Spinal cord (tissue), 10 donors: Measurements from ENCODE around the gene FOXO6. TPM values are rescaled to one million over a fixed set of nuclear protein-coding genes. Genes with fewer than 3 reads are reported as not detected.
"Not testable (repeated sequence)": the region's sequence is repeated elsewhere in the genome, so short reads cannot be mapped to it uniquely, and the experiment has no call there.

Experiments used
- DNase-seq, 6 donors: peaks; one replicate each; pipeline versions ENCODE4 v3.0.0 to v3.0.0-alpha.2; 2013 to 2015; ENCODE audit warnings: low spot score in 6 of 6, low read depth in 4 of 6
- H3K27ac ChIP-seq: one replicate; pipeline ENCODE4 v1.5.1; 2013; ENCODE audit warnings: low read depth, low read length, control low read depth
- H3K27me3 ChIP-seq: one replicate; pipeline ENCODE4 v1.6.1; 2013; ENCODE audit warnings: low read length; ENCODE audit not compliant: control insufficient read depth, insufficient read depth
- H3K36me3 ChIP-seq: one replicate; pipeline ENCODE4 v1.6.1; 2013; ENCODE audit warnings: low read length; ENCODE audit not compliant: control insufficient read depth, insufficient read depth
- H3K4me1 ChIP-seq: one replicate; pipeline ENCODE4 v1.6.1; 2013; ENCODE audit warnings: low read length; ENCODE audit not compliant: control insufficient read depth, insufficient read depth
- H3K4me3 ChIP-seq: one replicate; pipeline ENCODE4 v1.5.1; 2013; ENCODE audit warnings: low read depth, low read length, control low read depth
- H3K9me3 ChIP-seq: one replicate; pipeline ENCODE4 v1.6.1; 2013; ENCODE audit warnings: low read length; ENCODE audit not compliant: control insufficient read depth, insufficient read depth
- whole genome bisulfite sequencing: methylation state at CpG from one replicate; pipeline ENCODE4 v1.1.5; 2013; ENCODE audit warnings: missing lambda C conversion rate; ENCODE audit not compliant: insufficient coverage; 5-methylcytosine and 5-hydroxymethylcytosine counted together
- polyA plus RNA-seq, 2 donors: library from polyadenylated mRNA; unstranded; fragments of 120-200 nt; gene quantifications; one replicate each; pipeline ENCODE4 v1.2.1, GENCODE V29; 2013; ENCODE audit not compliant: insufficient read length in 2 of 2
- total RNA-seq, 2 donors: library from RNA; depleted of rRNA in 1 of 2; stranded (reverse); fragments of 120-200 nt in 1 of 2; fragments of >200 nt in 1 of 2; gene quantifications; one replicate each; pipeline versions ENCODE4 v1.2.3 to v1.2.4, GENCODE V29; 2013 to 2014
- donor health status: healthy.

The FOXO6 gene
- total and polyA plus RNA-seq, 4 donors: 1.9 to 11.0 (median 5.9) TPM

DNA sequence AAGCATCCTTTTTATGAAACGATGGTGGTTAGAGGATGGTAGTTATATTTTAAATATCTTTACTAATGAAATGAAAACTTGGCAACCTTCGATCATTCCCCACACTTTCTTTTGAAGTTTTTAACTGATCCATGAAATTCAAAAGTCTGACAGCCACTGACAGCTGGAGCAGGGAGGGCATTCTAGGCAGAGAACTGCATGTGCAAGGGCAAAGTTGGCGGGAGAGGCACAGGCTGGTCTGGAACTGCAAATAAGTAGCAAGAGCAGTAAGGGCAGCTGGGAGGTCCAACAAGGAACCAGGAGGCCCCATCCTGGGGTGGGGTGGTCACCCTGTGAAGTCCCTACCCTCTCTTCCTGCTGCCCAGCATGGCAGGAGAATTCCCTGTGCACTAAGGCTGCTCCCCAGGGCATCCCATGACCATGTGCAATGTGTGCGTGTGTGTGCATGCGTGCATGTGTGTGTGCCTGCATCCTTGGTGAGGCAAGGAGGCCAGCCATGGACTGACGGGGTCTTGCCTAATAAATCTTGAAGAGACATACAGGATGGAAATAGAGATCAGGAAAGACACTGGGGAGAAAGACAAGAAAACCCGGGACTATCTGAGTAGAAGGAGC is 33.1 kb upstream of the FOXO6 start:
- H3K36me3 ChIP-seq: no peaks in the 10 kb centered on the region
- no peak overlapping the region for H3K4me3 ChIP-seq
- no peak for DNase-seq
- no peak overlapping the region for H3K27ac ChIP-seq
- H3K27me3 ChIP-seq: peaks cover 2% of the 10 kb centered on the region
- WGBS: 79% methylated on average over 5 of the region's 7 CpGs
- H3K9me3 ChIP-seq: no peaks in the 10 kb centered on the region
- peaks cover 6% of the 10 kb centered on the region for H3K4me1 ChIP-seq

DNA sequence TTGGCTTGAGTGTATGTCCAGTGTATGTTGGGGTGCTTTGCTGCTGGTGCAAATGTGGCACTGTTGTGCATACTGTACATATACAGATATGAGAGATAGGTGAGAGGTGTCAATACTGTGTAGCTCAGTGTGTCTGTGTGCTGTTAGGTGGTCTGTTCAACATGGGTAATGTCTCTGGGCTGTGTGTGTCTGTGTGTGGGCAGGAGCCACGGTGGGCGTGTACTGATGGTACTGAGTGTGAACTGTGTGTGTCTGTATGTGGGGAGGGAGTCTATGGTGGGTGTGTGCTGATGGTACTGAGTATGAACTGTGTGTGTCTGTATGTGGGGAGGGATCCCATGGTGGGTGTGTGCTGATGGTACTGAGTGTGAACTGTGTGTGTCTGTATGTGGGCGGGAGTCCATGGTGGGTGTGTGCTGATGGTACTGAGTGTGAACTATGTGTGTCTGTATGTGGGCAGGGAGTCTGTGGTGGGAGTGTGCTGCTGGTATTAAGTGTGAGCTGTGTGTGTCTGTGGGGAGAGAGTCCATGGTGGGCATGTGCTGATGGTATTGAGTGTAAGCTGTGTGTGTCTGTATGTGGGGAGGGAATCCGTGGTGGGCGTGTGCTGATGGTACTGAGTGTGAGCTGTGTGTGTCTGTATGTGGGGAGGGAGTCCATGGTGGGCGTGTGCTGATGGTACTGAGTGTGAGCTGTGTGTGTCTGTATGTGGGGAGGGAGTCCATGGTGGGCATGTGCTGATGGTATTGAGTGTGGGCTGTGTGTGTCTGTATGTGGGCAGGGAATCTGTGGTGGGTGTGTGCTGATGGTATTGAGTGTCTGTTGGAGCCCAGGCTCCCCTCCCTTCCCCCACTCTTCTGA is 32.2 kb upstream of the FOXO6 start:
- no peaks in the 10 kb centered on the region for H3K36me3 ChIP-seq
- H3K27me3 ChIP-seq: peaks cover 2% of the 10 kb centered on the region
- no peak overlapping the region for H3K4me3 ChIP-seq
- peaks cover 6% of the 10 kb centered on the region for H3K4me1 ChIP-seq
- H3K27ac ChIP-seq: no peak overlapping the region
- 92% methylated on average over 6 of the region's 6 CpGs for WGBS
- H3K9me3 ChIP-seq: no peaks in the 10 kb centered on the region
- DNase-seq: no peak

DNA sequence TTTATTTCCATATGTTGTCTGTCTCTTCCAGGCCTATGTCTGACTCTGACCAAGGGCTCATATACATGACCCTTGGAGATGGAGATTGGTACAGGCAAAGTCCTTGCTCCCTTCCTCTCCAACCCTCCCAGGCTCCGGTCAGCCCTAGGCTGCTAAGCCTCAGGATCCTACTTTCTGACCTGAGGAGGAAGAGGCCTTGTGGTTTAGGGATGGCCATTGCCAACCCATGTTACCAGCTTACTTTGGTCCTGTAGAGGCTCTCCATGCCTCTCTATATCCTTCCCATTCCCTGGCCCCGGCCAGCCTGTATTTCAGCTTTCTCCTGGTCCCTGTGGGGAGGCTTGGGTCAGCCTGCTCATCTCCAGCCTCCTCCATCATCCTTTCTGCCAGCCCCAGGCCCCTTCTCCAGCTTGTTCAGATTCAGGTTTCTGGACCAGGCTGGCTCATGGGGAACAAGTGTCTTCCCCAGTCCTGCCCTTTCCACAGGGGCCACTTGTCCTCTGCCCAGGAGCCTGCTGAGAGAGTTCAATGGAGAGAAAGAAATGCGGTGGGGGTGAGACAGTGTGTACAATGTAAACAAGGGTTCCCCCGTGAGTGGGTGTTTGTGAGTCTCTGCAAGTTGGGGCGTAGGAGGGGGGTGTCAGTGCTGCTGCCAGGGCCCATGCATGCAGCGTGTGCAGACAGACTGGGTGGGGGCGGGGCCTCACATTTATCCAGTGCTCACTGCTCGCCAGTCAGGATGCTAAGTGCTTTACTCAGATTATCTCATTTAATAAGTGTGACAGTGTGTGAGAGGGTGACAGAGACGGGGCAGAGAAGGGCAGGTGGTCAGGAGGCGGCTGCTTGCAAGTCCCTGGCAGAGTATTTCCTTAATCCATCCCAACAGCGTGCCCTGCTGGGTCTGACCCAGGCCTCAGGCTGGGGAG is 31.3 kb upstream of the FOXO6 start:
- Histone ChIP-seq H3K27ac (no peak overlapping the region), H3K9me3 (no peaks in the 10 kb centered on the region), H3K36me3 (no peaks in the 10 kb centered on the region), H3K4me1 (peaks cover 6% of the 10 kb centered on the region), H3K4me3 (no peak overlapping the region), H3K27me3 (peaks cover 2% of the 10 kb centered on the region)
- 55% methylated on average over 6 of the region's 11 CpGs for WGBS
- DNase-seq: no peak

DNA sequence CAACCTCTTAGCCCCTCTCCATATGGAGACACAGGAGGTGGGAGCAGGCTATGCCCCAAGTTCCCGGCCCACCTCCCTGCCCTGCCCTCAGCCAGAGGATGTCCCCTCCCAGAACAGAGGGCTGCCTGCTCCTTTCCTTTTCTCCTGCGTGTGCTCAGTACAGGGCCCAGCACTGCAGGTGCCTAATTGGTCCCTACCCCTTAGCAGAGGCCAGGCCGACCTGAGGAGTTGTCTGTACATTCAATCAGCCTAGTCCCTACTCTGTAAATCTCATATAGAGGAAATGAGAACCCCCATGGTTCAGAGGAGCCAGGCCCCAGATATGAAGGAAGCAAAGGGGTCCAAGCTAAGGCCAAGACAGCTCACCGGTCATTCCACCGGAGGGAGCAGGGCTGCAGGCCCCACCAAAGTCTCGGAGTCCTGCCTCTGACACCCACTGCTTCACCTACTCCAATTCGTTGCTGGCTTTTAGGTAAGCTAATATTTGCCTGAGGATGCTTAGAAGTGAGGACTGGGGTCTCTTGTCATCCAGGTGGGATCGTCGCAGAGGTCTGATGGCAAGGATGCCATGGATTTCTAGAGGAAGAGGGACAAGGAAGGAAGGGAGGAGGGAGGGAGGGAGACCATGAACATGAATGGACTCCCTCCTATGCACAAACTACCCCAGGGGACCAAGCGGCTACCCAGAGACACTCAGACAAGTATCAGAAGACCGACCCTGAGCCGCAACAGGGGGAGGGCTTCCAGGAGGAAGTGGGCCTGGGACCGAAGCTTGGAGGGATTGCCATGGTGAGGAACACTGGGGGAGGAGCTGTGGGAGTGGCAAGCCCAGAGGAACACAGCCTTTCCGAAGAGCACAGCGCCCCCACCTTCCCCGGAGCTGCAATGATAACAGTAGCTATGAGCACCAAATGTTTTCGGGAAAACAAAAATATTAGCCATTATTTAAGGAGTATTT is 30.4 kb upstream of the FOXO6 start:
- no peak overlapping the region for H3K4me3 ChIP-seq
- H3K9me3 ChIP-seq: no peaks in the 10 kb centered on the region
- peaks cover 6% of the 10 kb centered on the region for H3K4me1 ChIP-seq
- DNase-seq: no peak
- H3K27ac ChIP-seq: no peak overlapping the region
- no peaks in the 10 kb centered on the region for H3K36me3 ChIP-seq
- 54% methylated on average over 11 of the region's 17 CpGs for WGBS
- peaks cover 2% of the 10 kb centered on the region for H3K27me3 ChIP-seq

DNA sequence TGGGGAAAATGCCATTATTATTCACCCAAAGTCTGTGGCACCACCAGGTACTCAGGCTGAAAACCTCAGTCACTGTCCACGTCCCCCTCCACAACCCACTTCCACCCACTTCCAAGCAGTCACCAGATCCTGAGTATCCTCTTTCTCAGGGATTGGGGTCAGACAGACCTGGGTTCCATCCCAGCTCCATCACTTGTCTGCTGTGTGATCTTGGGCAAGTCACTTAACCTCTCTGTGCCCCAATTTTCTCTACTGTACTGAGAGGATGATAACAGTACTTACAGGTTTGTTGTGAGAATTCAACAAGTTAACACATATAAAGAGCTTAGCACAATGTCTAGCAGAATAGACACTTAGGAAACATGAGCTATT is 29.7 kb upstream of the FOXO6 start:
- H3K4me1 ChIP-seq: peaks cover 6% of the 10 kb centered on the region
- H3K9me3 ChIP-seq: no peaks in the 10 kb centered on the region
- DNase-seq: no peak
- WGBS: 50% methylated on average over 1 of the region's 1 CpG
- H3K27me3 ChIP-seq: peaks cover 2% of the 10 kb centered on the region
- no peak overlapping the region for H3K27ac ChIP-seq
- no peak overlapping the region for H3K4me3 ChIP-seq
- no peaks in the 10 kb centered on the region for H3K36me3 ChIP-seq

DNA sequence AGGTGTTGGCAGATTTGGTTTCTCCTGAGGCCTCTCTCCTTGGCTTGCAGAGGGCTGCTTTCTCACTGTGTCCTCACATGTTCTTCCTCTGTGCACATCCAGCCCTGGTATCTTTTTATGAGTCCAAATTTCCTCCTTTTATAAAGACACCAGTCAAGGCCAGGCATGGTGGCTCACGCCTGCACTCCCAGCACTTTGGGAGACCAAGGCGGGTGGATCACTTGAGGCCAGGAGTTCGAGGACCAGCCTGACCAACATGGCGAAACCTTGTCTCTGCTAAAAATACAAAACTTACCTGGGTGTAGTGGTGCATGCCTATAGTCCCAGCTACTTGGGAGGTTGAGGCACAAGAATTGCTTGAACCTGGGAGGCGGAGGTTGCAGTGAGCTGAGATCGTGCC is 29.1 kb upstream of the FOXO6 start:
- not testable (repeated sequence) for DNase-seq, H3K4me1 ChIP-seq, H3K4me3 ChIP-seq, H3K27ac ChIP-seq, H3K9me3 ChIP-seq, H3K27me3 ChIP-seq, H3K36me3 ChIP-seq
- no CpG with 5 or more reads among the region's 6 CpGs for whole genome bisulfite sequencing

DNA sequence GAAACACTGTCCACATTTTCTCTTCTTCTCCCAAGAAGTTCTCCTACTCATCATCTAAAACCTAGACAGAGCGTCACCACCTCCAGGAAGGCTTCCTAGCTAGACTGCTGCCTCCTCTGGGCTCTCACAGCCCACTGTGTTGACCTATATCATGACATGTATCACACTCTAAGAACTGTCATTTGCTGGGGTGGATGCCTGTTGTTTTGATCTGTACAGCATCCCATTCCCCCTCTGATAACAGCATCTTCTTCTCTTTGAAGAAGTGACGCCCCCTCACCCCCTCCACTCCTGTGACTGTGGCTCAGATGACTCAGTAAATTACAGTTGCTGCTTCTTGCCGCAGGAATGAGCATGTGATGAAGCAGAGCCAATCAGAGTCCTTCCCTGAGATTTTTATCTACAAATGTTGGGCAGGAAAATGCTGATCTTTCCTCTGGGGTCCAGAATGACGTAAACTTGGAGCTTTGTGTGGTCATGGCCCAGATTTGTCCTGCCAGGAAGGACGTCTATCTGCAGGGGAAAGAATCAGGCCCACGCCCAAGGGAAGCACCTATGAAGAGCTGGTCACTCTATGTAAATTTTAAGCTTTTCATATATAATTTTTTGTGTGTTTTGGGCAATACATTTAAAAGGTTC is 28.0 kb upstream of the FOXO6 start:
- DNase-seq: no peak
- H3K9me3 ChIP-seq: no peaks in the 10 kb centered on the region
- H3K4me1 ChIP-seq: peaks cover 6% of the 10 kb centered on the region
- H3K27me3 ChIP-seq: no peaks in the 10 kb centered on the region
- no peaks in the 10 kb centered on the region for H3K36me3 ChIP-seq
- 72% methylated on average over 5 of the region's 6 CpGs for WGBS
- no peak overlapping the region for H3K4me3 ChIP-seq
- no peak overlapping the region for H3K27ac ChIP-seq

DNA sequence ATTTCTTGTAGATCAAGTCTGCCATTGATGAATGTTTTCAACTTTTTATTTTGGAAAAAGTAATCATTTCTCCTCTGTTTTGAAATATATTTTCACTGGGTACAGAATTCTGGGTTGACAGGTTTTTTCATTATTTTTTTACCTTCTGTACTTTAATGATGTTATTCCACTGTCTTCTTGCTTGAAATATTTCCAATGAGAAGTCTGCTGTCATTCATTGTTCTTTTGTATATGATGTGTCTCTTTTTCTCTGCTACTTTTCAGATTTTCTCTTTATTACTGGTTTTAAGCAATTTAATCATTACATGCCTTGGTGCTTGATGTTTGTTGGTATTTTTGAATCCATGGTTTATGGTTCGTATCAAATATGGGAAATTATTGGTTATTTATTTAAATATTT is 22.4 kb upstream of the FOXO6 start:
- Histone ChIP-seq H3K4me1 (peaks cover 3% of the 10 kb centered on the region), H3K4me3 (no peak overlapping the region), H3K36me3 (no peaks in the 10 kb centered on the region), H3K9me3 (no peaks in the 10 kb centered on the region), H3K27ac (no peak overlapping the region), H3K27me3 (no peaks in the 10 kb centered on the region)
- DNase-seq: no peak
- WGBS: no CpG with 5 or more reads among the region's 1 CpG
